ENCODE data around the gene OSMR. TPM values are rescaled to one million over a fixed set of nuclear protein-coding genes. Genes with fewer than 3 reads are reported as not detected.

Gene OSMR
- total RNA-seq = 1.3 TPM

GRCh38 chr5:38845526-38846378 is at the start of gene OSMR:
Gene OSMR (plus strand): TSS chr5:38846012. CDS start chr5:38869045, 23,033 bp downstream.

Other genes starting within 250 kb of the OSMR start
- 122 TPM for gene RICTOR, start 228.4 kb downstream of the OSMR start, total RNA-seq

Measured in parietal lobe (tissue), 1 donor.